Measurements from ENCODE around the gene COA7.

COA7 gene

DNA sequence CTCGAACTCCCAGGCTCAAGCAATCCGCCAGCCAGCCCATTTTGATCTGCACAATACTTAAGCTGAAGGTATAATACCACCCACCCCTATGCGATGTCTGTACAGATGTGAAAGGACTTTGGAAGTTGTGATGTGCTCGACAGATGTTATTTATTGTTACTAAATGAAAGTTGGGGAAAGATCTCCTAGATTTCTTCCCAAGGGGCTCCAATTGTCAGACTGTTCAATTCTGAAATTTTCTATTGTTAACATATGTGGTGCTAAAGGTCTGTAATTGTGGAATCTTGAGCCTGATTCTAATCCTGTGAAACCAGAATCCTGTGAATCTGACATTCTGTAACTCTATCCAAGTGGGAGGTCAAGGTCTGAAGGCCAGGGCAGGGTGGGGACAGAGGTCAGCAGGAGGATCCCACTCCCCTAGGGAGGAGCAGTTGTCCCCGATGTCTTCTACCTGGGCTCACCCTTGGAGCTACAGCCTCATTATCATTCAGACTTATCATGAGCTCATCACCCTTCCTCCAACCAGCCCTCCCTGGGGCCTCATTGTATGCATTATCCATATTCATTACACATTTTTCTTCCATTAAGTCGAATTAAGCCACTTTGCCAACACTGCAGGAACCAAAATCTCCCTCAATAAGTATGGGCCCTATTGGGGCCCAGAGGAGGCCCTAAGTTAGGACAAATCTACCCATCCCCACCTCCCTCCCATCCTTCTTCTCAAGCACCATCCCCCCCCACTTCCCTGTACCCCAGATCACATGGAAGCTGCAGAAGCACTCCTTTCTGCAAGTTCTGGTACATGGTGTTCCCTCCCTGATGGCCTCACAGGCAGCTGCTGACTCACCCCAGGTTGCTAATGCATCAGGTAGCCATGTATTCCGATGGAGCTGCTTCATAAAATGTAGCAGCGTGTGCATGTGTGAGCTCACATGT lies 32.9 kb downstream of the COA7 start:
- Histone ChIP-seq H3K9me3 (ENCODE audit: severe bottlenecking) (no peaks in the 10 kb centered on the region), H3K27me3 (ENCODE audit: insufficient read depth, low read depth, severe bottlenecking) (no peaks in the 10 kb centered on the region), H3K27ac (no peak overlapping the region), H3K36me3 (no peaks in the 10 kb centered on the region), H3K4me3 (ENCODE audit: low read depth, low read length) (no peak overlapping the region)
- no peak for DNase-seq
- TF ChIP-seq, protein P1, sequence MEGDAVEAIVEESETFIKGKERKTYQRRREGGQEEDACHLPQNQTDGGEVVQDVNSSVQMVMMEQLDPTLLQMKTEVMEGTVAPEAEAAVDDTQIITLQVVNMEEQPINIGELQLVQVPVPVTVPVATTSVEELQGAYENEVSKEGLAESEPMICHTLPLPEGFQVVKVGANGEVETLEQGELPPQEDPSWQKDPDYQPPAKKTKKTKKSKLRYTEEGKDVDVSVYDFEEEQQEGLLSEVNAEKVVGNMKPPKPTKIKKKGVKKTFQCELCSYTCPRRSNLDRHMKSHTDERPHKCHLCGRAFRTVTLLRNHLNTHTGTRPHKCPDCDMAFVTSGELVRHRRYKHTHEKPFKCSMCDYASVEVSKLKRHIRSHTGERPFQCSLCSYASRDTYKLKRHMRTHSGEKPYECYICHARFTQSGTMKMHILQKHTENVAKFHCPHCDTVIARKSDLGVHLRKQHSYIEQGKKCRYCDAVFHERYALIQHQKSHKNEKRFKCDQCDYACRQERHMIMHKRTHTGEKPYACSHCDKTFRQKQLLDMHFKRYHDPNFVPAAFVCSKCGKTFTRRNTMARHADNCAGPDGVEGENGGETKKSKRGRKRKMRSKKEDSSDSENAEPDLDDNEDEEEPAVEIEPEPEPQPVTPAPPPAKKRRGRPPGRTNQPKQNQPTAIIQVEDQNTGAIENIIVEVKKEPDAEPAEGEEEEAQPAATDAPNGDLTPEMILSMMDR (IDR thresholded peaks at IDR 0.05; ENCODE audit: low read depth, low read length), result no peak

DNA sequence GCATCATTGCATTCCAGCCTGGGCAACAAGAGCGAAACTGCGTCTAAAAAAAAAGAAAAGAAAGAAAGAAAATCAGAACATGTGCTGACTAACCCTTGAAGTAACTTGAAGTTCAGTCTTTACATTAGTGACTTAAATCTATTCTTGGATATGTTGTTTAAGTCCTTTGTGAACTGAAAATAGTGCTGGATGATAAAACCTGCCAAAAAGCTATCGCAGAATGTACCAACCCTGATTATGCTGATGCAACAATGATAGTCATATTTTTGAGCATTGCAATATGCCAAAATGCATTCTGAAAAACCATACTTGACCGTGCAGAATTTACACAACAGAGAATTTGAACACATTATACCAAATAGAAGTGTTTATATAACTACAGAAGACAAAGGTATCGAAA lies 34.4 kb downstream of the COA7 start:
- DNase-seq, result no peak
- Histone ChIP-seq H3K4me3 (ENCODE audit: low read depth, low read length) (no peak overlapping the region), H3K9me3 (ENCODE audit: severe bottlenecking) (no peaks in the 10 kb centered on the region), H3K27ac (no peak overlapping the region), H3K36me3 (no peaks in the 10 kb centered on the region), H3K27me3 (ENCODE audit: insufficient read depth, low read depth, severe bottlenecking) (no peaks in the 10 kb centered on the region)
- TF ChIP-seq, protein P1 (IDR thresholded peaks at IDR 0.05; ENCODE audit: low read depth, low read length), result no peak

DNA sequence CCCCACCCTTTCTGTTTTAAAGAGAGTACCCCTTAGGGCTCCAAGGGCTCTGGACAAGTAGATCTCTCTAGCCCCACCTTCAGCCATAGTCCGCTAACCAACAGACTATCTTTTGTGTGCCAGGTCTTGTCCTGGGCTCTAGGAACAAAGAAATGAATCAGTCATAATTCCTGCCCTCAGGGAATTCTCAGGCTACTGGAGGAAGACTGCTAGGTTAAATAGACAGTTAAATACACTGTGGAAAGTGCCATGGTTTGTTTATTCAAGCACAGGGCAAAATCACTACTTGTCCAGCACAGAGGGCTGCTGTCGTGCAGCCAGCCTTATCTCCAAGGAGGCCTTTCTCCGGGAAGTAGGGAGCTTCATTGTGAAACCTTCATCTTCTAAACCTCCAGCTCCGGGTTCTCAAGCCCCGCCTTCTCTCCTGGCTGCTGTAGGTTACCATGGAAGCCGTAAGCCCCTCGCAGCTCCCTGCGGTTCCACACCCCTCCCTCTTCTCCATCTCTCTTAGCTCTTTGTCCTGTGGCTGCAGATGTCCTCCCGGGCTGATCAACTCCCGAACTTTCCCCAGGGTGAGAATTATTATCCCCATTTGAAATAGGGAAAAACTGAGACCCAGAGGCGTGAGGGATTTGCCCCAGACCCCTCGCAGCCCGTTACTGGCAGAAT lies 35.4 kb downstream of the COA7 start:
- peak; percentile 52 for DNase-seq
- Histone ChIP-seq H3K27me3 (ENCODE audit: insufficient read depth, low read depth, severe bottlenecking) (no peaks in the 10 kb centered on the region), H3K27ac (no peak overlapping the region), H3K36me3 (no peaks in the 10 kb centered on the region), H3K9me3 (ENCODE audit: severe bottlenecking) (no peaks in the 10 kb centered on the region), H3K4me3 (ENCODE audit: low read depth, low read length) (no peak overlapping the region)
- TF ChIP-seq, protein P1 (IDR thresholded peaks at IDR 0.05; ENCODE audit: low read depth, low read length), result no peak

DNA sequence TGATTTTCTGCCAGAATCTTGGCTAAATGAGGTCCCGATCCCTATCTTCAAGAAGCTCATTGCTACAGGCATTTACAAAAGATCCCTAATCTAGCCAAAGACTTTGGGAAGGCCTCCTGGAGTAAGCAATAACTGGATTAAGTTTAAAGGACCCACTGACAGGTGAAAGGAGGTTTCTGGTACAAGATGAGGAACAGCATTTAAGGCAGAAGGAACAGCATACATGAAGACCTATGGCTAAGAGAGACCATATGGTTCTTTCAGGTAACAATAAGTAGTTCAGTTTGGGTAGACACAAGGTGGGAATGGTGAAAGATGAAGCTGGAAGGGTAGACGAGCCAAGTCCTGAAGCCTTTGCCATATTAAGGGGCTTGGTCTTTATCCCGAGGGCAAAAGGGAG lies 37.3 kb downstream of the COA7 start:
- Histone ChIP-seq H3K4me3 (ENCODE audit: low read depth, low read length) (no peak overlapping the region), H3K27me3 (ENCODE audit: insufficient read depth, low read depth, severe bottlenecking) (no peaks in the 10 kb centered on the region), H3K27ac (no peak overlapping the region), H3K36me3 (no peaks in the 10 kb centered on the region), H3K9me3 (ENCODE audit: severe bottlenecking) (no peaks in the 10 kb centered on the region)
- no peak for DNase-seq
- TF ChIP-seq, protein P1 (IDR thresholded peaks at IDR 0.05; ENCODE audit: low read depth, low read length), result no peak

DNA sequence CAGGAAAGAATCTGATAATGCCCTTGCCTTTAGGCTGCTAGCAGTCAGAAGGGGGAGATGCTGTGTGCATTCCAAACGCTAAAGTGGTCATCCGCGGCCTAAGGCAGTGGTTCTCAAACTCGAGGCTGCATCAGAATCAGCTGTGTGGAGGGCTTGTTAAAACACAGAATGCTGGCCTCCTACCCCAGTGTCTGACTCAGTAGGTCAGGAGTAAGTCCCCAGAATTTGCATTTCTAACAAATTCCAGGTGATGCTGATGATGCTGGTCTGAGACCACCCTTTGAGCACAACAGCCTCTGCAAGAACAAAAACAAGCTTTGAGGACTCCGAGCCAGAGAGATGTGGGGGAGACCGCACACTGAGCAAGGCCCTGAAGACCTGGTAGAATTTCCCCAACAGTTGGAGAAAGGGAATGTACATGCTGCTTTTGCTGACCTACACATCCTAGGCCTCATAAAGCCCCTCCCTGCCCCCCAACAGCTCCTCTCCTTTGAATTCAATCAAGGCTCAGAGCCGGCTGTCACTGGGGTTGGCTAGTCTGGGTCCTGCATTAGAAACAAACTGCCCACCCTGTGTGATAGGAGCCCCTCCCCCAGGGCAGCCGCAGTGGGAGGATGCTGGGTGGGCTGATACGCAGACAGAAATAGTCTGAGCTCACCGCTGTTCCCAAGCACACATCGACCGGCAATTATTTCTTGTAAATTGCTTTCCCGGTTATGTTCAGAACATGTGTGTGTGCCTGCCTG lies 38.1 kb downstream of the COA7 start:
- Histone ChIP-seq H3K4me3 (ENCODE audit: low read depth, low read length) (no peak overlapping the region), H3K9me3 (ENCODE audit: severe bottlenecking) (no peaks in the 10 kb centered on the region), H3K27me3 (ENCODE audit: insufficient read depth, low read depth, severe bottlenecking) (no peaks in the 10 kb centered on the region), H3K27ac (no peak overlapping the region), H3K36me3 (no peaks in the 10 kb centered on the region)
- no peak for DNase-seq
- TF ChIP-seq, protein P1 (IDR thresholded peaks at IDR 0.05; ENCODE audit: low read depth, low read length), result no peak
